LNCaP clone FGC (cell line): ENCODE data around the gene CTAGE4.
"Not testable (repeated sequence)": the region's sequence is repeated elsewhere in the genome, so short reads cannot be mapped to it uniquely, and the experiment has no call there.

Experiments used
- DNase-seq: peaks from one replicate; pipeline ENCODE4 v3.0.0-alpha.2; 2011; ENCODE audit warnings: low read depth
- H3K4me3 ChIP-seq: 2 replicates; pipeline ENCODE4 v1.5.1; 2011; ENCODE audit warnings: mild to moderate bottlenecking, low read depth, low read length, control low read depth
- TF ChIP-seq, protein P1 (sequence below): IDR thresholded peaks from 2 replicates; pipeline ENCODE4 v1.5.1; 2012; ENCODE audit warnings: mild to moderate bottlenecking; ENCODE audit not compliant: control insufficient read depth, insufficient read depth; ENCODE audit errors: extremely low read depth

Gene CTAGE4

GRCh38 chr7:144183166-144183565 lies at the start of gene CTAGE4:
TSS of gene CTAGE4 (plus strand) at chr7:144183466. CDS start at chr7:144183504, 38 bp downstream.
- not testable (repeated sequence) for H3K4me3 ChIP-seq, DNase-seq

- no peak for DNase-seq
- TF ChIP-seq, protein P1, sequence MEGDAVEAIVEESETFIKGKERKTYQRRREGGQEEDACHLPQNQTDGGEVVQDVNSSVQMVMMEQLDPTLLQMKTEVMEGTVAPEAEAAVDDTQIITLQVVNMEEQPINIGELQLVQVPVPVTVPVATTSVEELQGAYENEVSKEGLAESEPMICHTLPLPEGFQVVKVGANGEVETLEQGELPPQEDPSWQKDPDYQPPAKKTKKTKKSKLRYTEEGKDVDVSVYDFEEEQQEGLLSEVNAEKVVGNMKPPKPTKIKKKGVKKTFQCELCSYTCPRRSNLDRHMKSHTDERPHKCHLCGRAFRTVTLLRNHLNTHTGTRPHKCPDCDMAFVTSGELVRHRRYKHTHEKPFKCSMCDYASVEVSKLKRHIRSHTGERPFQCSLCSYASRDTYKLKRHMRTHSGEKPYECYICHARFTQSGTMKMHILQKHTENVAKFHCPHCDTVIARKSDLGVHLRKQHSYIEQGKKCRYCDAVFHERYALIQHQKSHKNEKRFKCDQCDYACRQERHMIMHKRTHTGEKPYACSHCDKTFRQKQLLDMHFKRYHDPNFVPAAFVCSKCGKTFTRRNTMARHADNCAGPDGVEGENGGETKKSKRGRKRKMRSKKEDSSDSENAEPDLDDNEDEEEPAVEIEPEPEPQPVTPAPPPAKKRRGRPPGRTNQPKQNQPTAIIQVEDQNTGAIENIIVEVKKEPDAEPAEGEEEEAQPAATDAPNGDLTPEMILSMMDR, result no peak
- H3K4me3 ChIP-seq, result no peak overlapping the region
Observed at GRCh38 chr7:144134116-144134515, 49.1 kb upstream of the CTAGE4 start.

- TF ChIP-seq, protein P1, result no peak
- no peak overlapping the region for H3K4me3 ChIP-seq
- no peak for DNase-seq
Observed at GRCh38 chr7:144137501-144137900, 45.8 kb upstream of the CTAGE4 start.

- H3K4me3 ChIP-seq, result no peak overlapping the region
- TF ChIP-seq, protein P1, result no peak
- DNase-seq, result no peak
Observed at GRCh38 chr7:144142187-144142586, 41.1 kb upstream of the CTAGE4 start.

- DNase-seq, result no peak
- TF ChIP-seq, protein P1, result no peak
- no peak overlapping the region for H3K4me3 ChIP-seq
Observed at GRCh38 chr7:144144426-144144825, 38.8 kb upstream of the CTAGE4 start.

DNA sequence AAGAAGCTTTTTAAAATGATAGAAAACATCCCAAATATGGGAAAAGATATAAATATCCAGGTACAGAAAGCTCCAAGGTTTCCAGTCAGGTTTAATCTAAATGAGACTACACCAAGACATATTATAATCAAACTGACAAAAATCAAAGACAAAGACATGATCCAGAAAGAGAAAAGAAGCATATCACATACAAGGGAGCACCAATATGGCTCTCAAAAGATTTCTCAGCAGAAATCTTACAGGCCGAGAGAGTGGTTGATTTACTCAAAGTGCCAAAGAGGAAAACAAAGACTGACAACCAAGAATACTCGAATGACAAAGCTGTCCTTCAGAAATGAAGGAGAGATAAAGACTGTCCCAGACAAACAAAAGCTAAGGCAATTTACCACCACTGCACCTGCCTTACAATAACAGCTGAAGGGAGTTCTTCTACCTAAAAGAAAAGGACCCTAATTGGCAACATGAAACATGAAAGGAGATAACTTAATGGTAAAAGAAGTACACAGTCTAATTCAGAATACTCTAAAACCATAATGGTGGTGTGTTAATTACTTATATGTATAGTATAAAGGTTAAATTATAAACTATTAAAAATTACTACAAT lies 34.9 kb upstream of the CTAGE4 start:
- DNase-seq, result no peak
- TF ChIP-seq, protein P1, result no peak
- H3K4me3 ChIP-seq, result no peak overlapping the region

DNA sequence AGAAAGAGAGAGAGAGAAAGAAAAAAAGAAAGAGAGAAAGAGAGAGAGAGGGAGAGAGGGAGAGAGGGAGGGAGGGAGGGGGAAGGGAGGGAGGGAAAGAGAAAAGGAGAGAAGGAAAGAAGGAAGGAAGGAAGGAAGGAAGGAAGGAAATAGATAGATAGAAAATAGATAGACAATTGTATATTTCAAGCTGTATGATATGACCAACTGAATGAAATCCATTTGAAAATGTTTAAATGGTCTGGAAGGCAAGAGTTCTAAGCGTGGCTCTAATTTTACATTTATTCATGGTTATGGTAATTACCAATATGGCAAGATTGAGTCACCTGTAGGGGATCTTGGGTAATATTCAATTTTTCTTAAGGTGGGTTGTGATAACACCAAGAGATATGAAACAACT lies 24.4 kb upstream of the CTAGE4 start:
- TF ChIP-seq, protein P1, result no peak
- H3K4me3 ChIP-seq, result no peak overlapping the region
- no peak for DNase-seq
